NCI-H2029 treated with DMSO at 0.1 percent for 48 hours (cell line): ENCODE data around the gene SLC4A4.

Experiments
- DNase-seq: peaks from one replicate; lab custom pipeline; 2025; lab: John Stamatoyannopoulos, UW

SLC4A4 gene

DNA sequence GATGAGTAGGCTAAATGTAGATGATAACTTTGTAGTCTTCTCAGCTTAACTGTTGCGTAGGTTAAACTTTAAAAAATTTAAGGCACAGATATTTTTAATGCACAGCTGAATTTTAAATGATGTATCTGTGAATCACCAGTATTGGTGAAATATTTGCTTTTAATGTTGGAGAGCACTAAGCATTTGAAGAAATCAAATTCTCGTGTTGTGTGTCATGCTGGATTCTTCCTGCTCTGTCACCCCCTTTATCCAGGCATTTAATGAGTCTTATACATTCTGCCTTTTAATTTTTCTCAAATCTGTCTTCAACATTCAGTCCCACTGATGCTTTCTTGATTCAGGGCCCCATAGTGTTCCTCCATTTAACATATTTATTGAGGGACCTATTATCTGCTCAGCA lies 76.7 kb downstream of the SLC4A4 start:
- DNase-seq, result no peak

DNA sequence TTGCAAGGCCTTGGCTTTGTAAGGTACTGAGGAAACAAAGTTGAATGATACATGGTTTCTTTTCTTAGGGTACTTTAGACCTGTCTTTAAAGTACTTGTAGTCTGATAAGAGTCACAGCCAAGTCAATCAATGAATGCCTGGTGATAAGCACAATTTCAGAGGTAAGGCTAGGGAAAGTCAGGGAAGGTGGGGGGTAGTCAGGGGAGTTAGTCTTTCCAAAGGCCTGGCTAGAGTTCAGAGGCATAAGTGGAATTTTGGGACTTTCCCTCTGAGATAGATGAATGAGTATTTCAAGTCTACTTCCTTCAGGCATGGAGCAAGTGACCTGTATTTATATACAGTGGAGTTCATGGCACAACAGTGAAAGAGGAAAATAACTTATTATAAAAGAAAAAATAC lies 78.3 kb downstream of the SLC4A4 start:
- no peak for DNase-seq

DNA sequence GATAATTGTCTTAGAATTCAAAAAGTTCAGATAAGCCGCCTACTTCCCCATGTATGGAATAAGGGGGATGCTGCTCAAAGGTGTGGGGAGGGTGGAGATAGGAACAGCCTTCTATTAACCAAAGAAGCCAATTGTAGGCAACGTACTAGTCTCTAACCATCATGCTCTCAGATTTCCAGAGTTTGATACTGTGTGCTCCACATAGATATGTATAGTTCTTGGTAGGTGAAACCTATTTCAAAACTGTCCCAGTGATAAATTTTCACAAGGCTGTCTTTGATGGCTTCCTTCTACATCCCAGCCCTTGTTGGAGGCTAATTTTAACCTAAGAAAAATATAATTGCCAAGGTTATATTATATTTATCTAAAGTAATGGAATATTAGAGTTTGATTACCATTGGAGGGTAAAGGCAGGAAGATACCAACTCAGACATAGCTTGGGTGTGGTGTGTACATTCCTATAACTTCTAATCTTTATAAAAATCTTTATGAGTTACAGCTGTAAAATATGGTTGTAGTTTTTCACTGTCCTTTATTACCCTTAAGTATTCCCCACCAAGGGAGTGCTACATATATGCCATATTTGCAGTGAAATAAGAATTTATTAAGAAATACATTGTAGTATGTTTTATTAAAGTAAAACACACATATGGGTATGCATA lies 87.7 kb downstream of the SLC4A4 start:
- DNase-seq, result no peak

DNA sequence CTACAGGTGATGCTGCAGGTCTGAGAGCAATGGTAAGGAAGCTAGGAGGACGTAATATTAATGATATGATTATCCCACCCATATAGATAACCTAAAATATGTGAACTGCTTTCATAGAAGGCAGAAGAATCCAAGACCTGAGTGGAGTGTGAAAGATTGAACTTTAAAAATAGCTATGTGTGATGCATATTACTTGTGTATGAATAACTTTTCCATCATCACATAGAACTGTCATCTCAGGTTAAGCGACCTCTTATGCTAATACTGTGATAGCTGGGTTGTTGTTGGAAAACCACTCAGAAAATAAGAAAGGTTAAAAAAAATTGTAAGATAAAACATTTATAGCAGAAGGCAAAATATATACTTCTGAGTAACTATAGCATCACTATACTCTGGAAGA lies 90.3 kb downstream of the SLC4A4 start:
- no peak for DNase-seq

DNA sequence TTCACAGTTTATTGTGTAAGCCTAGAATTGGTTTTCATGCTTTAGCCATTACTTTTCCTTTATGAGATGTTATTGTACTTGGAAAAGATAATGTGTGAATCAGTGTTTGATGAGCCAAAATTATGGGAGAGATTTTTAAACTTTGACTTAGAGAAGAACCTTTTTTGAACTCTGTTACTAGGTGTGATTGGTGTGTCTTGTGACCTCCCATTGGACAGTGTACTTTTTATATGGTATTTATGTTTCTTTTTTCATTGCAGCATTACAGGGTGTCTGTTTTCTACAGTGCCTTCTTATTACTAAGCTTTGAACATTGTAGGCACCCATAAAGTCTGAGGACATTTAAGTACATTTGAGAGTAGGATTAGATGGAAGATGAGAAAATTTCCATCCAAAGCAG lies 91.1 kb downstream of the SLC4A4 start:
- no peak for DNase-seq

DNA sequence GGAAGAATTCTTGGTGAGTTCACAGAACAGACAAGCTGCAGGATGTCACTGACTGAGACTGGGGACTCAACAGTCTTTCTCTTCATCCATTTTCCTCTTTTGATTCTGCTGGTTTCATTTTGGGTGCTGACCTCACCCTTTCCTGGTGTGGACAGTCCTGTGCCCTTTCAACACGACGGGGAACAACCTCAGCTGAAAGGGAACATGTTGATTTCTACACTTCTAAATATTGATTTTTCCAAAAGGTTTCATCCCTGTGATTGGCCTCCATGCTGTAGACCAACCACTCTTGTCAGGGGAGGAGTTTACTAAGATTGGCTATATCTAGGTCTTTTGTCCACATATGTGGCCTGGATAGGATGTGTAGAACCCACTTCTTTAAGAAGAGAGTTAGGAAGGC lies 91.8 kb downstream of the SLC4A4 start:
- DNase-seq, result no peak

DNA sequence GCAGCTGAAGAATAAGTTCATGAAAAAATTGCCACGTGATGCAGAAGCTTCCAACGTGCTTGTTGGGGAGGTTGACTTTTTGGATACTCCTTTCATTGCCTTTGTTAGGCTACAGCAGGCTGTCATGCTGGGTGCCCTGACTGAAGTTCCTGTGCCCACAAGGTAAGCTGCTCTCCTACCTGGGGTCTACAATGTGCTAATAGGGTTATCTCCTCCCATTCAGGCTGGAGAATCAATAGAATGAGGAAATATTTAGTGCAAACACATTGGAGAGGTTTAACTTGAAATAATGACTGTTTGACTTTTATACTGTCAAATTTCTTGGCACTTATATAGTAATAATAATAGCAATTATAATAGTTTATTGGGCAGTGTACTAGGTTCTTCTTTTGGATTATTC lies 101.8 kb downstream of the SLC4A4 start:
- DNase-seq, result no peak

DNA sequence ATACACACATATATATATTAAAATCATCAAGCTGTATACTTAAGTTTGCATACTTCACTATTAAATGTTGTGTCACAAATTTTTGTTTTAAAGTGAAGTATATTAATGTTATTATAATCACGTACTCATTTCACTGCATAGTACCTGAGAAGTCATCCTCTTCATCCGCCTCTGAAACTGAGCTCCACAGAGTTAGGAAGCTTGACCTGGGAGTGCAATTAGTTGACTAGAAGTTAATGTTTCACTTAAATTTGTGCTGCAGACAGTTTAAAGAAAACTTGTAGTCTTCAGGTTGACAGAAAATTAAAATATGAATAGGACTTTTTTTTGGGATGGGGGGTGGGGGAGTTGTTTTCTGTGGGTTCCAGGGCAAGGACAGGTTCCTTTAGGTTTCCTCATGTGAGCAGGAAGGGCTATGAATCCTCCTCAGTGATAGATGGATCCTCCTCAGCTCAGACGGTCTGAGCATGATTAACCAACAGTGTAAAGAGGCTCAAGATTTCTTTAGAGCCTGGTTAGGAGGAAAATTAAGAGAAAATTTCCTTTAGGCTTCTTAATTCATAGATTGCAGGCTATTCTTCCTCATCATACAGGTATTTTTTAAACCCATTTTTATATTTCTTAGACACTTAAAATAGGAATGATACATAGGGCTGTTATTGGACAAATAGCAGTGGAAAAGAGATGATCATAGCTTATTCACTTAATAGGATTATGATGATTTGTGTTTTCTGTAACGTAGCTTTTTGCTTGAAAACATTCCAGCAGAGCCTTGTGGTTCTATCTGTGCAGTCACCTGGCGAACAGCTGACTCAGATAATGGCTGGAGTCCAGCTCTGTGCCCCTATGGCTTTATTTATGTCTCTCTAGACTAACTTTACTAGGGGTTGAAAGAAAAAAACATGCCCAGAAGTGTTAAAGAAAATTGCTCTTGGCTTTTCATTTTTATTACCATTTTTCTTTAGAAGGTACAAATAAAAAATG lies 102.7 kb downstream of the SLC4A4 start:
- no peak for DNase-seq

DNA sequence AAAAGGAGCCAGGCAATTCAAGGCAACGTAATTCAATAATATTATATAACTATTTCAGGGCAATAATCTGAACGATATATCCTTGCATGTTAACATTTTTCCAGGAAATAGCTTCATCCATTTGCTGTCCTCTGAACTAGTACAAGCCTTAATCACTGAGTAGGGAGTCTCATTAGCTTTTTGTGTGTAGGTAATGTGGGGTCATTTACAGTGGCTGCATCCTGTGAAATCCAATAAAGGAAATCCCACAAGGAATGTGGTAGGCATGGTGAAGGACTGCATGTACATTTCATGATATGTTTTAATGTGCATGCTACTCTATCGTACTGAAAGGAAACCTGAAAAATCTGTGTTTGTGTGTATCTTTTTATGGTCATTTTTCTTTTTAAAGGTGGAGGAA lies 103.5 kb downstream of the SLC4A4 start:
- no peak for DNase-seq

DNA sequence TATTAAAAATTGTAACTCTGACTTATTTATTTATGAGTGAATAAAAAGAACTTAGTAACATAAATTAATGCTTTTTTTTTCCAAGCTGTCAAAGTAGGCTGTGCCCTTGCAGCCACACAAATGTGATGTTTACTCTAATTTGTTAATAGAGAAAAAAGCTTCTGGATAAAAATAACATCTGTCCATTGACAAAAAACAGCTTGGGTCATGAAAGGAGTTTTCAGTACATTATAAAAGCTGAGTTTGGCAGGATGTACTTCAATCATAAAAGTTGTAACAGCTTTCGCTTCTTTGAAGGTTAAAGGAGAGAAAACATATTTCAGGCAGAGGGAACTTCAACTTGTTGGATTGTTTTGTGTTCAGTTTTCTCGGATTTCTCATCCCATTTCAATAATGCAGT lies 105.6 kb downstream of the SLC4A4 start:
- no peak for DNase-seq

DNA sequence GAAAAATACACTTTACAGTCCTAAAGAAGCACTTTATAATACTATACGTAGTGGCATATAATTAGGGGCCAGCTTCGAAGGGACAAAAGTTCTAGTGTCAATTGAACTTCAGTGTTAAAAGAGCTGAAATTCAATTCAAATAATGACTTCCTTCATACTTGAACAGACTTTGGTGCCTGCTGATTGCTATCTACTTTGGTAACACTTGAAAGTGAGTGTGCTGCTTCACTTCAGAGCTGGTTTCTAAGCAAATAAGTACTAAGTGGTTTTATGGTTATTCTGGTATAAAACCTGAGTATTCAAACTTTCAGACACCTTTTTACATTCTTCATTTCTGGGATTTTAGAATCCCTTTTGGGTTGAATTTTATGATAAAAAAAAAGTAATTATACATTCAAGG lies 107.0 kb downstream of the SLC4A4 start:
- DNase-seq, result no peak

DNA sequence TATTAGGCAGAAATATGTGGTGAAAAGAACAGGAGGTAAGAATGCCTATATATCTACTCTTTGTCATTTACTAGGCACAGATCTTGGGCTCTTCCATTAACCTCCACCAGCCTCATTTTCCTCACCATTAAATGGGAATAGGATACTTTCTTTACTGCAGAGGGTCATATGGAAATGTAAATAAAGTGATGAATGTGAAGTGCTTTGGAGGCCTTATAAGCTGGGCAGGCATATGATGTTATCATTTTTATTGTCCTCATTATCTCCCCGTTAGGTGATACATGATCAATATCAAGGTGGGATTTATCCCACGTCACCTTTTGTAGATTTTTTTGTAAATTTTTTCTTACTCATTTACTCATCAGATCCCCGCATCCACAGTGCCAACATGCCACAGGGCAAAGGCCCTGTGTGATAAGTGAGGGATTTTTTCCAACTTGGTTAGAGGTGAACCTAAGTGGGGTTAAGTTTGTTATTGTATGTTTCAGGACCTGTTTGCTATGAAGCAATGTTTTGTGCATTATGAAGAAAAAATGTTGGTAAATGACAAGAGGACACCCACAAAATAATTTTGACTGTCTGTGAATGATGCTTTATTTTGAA lies 107.8 kb downstream of the SLC4A4 start:
- DNase-seq, result no peak

DNA sequence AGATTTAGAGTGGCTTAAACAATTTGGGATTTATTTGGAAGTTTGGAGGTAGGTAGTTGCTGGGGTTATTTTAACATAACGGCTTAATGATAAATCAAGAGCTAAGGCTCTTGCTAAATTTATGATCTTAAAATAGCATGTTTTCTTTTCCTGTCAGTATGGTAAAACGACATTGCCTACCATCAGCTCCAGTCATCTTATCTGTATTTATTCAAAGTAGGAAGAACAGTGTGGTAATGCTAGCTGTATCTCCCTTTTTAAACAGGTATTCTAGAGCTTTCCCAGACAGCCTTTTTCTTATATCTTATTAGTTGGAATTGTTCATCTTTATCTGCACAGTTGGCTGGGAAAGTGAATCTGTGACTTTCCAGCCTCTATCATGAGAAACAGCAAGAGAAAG lies 110.2 kb downstream of the SLC4A4 start:
- no peak for DNase-seq

DNA sequence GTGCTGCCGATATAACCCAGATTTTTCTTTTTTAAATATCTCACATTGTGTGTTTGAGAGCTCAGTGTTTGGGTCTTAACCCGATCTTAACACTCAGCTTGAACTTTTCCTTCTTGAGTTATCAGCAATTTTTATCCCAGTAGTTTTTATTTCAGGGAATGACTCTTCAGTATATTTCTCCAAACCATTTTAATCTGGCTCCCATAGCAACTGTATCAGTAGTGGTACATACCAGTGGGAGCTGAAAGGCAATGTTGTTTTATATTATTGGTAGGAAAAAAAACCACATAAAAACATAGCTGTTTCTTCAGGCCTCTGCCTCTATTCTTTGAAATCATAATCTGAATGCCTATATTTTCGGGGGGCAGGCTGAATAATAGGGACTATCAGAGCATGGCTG lies 111.1 kb downstream of the SLC4A4 start:
- no peak for DNase-seq

DNA sequence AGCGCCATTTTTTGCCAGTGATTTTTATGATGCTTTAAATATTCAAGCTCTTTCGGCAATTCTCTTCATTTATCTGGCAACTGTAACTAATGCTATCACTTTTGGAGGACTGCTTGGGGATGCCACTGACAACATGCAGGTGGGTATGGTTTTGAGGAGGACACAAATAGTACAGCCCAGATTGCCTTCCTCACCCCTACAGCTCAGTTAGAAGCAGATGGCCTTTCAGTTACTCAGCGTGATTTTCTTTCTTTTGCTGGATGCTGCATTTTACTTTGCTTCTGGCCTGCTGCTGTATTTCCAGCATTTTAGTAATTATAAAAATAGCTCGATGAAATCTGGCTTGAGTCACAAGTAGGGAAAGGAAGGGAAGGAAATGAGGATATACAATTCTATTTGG lies 114.7 kb downstream of the SLC4A4 start:
- DNase-seq, result no peak

DNA sequence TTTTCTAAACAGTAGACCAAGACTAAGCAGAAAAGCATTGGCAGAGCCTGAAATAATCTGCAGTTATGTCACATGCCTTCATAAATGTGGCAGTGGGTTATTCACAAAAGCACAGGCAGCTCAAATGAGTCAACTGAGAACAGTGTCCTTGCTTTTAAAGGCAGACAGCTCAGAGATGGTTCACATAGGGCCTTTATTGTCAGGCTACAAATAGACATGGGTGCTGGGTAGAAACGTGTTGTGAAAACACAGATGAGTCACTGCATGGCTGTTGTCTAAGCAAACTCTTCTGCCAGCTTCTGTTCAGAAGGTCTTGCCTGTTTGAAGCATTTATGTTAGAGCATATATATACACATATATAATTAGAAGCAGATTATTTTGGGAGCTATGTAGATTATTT lies 118.0 kb downstream of the SLC4A4 start:
- DNase-seq, result no peak

DNA sequence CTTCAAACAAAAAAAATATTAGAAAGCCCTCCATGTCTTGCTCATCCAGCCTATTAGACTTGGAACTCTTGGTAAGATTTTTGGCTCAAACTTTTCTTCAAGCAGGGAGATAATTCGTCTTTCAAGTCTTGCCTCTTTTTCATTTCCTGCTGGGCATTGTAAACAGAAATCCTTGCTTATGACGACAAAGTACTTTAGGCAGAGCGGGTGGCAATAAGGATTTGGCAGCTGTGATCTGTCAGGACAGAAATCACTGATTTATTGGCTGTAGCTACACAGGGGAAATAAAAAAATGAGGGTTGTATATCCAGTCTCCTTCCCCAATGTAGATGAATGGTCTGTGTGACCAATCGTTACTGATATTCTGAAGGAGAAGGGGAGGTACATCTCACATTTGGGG lies 121.6 kb downstream of the SLC4A4 start:
- DNase-seq, result no peak

DNA sequence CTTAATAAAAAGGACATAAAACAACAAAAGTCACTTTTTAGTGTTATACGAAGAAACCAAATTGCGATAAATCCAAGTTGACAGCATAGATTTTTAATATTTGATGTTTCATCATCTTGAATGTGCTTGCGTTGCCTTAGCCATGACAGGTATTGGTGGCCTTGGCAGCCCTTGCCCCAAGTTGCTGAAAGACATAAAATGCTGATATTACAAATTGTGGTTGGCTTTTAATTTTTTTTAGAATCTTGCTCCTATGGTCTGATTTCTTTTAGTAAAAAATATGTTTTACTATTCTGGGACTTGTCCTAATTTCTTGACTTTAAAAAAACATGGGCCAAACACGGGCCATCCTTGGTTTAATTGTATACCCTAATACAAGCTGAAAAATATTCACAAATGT lies 122.6 kb downstream of the SLC4A4 start:
- DNase-seq, result no peak

DNA sequence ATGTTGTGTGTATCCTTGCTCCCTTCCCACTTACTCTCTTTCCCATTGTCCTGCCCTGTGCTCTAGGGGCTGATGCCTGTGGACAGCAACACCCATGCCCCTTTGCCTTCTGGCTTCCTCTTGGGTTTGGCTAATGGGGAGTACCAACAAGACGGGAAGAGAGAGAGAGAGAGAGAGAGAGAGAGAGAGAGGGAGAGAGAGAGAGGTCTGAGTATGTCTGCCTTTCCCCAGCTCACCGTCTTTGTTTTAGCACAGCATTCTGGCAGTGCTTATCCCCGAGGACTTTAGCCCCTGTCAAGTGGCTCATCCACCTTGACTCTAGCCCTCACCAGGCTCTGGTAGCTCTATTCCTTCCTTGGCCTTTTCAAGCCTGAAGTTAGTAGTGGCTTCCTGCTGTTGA lies 128.0 kb downstream of the SLC4A4 start:
- DNase-seq, result no peak

DNA sequence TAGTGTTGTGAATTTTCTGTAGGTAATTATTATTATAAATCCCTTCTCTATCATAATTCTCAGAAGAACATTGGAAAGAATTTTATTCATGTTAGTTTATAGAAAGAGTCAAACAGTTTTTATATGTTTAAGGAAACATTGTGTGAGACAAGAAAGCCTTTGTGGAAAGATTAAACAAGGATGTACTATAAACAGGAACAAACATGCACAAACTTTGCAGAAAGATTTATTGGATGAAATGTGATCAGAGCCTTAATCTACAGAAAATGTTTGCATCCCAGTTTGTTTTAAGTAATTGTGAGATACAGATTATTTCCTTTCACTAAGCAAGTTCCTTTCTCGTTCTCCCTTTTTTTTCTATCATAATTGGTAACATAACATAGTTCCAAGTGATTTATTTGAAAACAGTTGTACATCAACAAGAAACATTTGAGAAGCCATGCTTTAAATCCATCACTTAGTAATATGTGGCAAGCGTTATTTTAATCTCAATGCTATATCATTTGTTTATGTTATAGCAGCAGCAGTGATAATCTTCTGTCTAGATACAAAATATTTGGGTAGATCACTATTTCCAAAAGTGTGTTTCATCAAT lies 129.4 kb downstream of the SLC4A4 start:
- no peak for DNase-seq

DNA sequence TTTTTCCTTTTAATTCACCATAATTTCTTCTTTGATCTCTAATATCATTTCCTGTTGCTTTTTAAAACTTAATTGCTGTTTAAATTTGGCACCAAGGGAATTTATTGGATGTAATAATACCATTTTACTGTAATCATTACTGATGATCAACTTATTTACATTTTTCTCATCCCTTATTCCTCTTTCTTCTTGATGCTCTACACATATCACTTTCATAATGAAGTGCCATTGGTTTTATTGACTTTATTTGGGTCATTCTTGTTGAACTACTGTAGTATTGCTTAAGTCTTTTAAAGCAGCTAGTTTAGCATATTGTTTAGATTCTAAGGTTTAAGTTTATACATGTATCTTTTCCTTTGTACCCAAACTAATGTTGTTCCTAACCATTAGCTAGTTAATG lies 130.7 kb downstream of the SLC4A4 start:
- no peak for DNase-seq

DNA sequence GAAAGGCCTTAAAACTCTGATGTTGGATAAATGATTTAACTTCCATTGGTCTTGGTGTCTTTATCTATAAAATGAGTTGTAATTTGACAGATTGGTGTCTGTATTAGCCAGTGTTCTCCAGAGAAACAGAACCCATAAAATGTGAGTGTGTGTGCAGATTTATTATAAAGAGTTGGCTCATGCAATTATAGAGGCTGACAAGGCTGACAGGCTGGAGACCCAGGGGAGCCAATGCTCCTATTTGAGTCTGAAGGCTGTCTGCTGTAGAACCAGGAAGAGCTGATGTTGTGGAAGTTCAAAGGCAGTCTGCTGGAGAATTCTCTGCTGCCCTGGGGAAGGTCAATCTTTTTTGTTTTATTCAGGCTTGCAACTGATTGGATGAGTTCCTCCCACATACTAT lies 131.7 kb downstream of the SLC4A4 start:
- DNase-seq, result no peak

DNA sequence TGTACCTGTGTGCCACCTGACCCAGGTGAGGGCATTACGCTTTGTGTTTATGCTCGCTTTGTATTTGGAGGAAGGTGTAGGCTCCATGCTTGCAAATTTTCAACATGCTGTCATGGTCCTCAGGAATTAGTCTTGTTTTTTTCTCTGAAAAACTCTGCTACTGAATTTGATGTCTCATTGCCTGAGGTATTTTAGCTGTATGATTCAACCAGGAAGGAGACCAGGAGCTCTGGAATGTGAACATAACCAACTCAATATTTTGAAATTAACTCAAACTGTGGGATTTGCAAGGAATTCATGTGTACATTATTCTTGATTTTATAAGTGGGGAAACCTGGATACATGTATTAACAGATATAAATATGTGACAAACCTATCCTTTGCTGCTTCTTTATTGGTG lies 134.1 kb downstream of the SLC4A4 start:
- no peak for DNase-seq
